Mesothelial cell of epicardium (in vitro differentiated cells): ENCODE data around the gene LDHB. TPM values are rescaled to one million over a fixed set of nuclear protein-coding genes. Genes with fewer than 3 reads are reported as not detected.

Source experiments
- DNase-seq, 2 experiments: peaks; one replicate each; pipeline ENCODE4 v3.0.0; 2021; ENCODE audit warnings: low spot score in 2 of 2; ENCODE audit not compliant: unreplicated experiment in 2 of 2
- H3K27ac Mint-ChIP-seq: 2 replicates; pipeline ENCODE4 v1.8.0; 2021; ENCODE audit warnings: mixed read lengths
- H3K27me3 Mint-ChIP-seq: 2 replicates; pipeline ENCODE4 v1.8.0; 2021; ENCODE audit warnings: low read depth, mixed read lengths
- H3K36me3 Mint-ChIP-seq: 2 replicates; pipeline ENCODE4 v1.8.0; 2021; ENCODE audit warnings: mixed read lengths
- H3K4me1 Mint-ChIP-seq: 2 replicates; pipeline ENCODE4 v1.8.0; 2021; ENCODE audit warnings: mixed read lengths
- H3K4me3 Mint-ChIP-seq: 2 replicates; pipeline ENCODE4 v1.8.0; 2021; ENCODE audit warnings: mild to moderate bottlenecking, moderate library complexity, mixed read lengths
- H3K9me3 Mint-ChIP-seq: 2 replicates; pipeline ENCODE4 v1.8.0; 2021; ENCODE audit warnings: mixed read lengths
- CTCF ChIP-seq: fragments of 200-600 bp; sonication (generic); IDR thresholded peaks from one replicate; pipeline ENCODE4 v1.5.0; 2021; ENCODE audit warnings: antibody characterized with exemption; ENCODE audit not compliant: unreplicated experiment
- total RNA-seq: library from RNA; stranded (reverse); gene quantifications from 3 replicates; pipeline ENCODE4 v1.2.1, GENCODE V29; 2021

LDHB gene
- total RNA-seq, 1 donor from 2014 or later = 508 TPM

GRCh38 chr12:21614506-21614905 is 43.1 kb downstream of the LDHB start:
- Mint-ChIP-seq H3K9me3 (no peaks in the 10 kb centered on the region), H3K36me3 (no peaks in the 10 kb centered on the region), H3K27ac (no peak overlapping the region), H3K4me1 (peaks cover 3% of the 10 kb centered on the region), H3K27me3 (peaks cover 48% of the 10 kb centered on the region), H3K4me3 (no peak overlapping the region)
- no peak for DNase-seq
- no peak for TF ChIP-seq CTCF

GRCh38 chr12:21613931-21614330 is 43.7 kb downstream of the LDHB start:
- Mint-ChIP-seq H3K36me3 (no peaks in the 10 kb centered on the region), H3K4me3 (no peak overlapping the region), H3K27me3 (peaks cover 43% of the 10 kb centered on the region), H3K9me3 (no peaks in the 10 kb centered on the region), H3K4me1 (peaks cover 3% of the 10 kb centered on the region), H3K27ac (no peak overlapping the region)
- TF ChIP-seq CTCF = peak; percentile 21
- DNase-seq = no peak

- DNase-seq = no peak
- Mint-ChIP-seq H3K27ac (no peak overlapping the region), H3K4me1 (no peaks in the 10 kb centered on the region), H3K4me3 (no peak overlapping the region), H3K9me3 (no peaks in the 10 kb centered on the region), H3K27me3 (peaks cover 22% of the 10 kb centered on the region), H3K36me3 (no peaks in the 10 kb centered on the region)
- no peak for TF ChIP-seq CTCF
These were observed 49.4 kb downstream of the LDHB start for GRCh38 chr12:21608196-21608595.

GRCh38 chr12:21607701-21608100 is 49.9 kb downstream of the LDHB start:
- Mint-ChIP-seq H3K4me3 (no peak overlapping the region), H3K27ac (no peak overlapping the region), H3K27me3 (peaks cover 23% of the 10 kb centered on the region), H3K4me1 (no peaks in the 10 kb centered on the region), H3K36me3 (no peaks in the 10 kb centered on the region), H3K9me3 (no peaks in the 10 kb centered on the region)
- DNase-seq = no peak
- no peak for TF ChIP-seq CTCF

- Mint-ChIP-seq H3K9me3 (no peaks in the 10 kb centered on the region), H3K4me1 (no peaks in the 10 kb centered on the region), H3K36me3 (no peaks in the 10 kb centered on the region), H3K4me3 (no peak overlapping the region), H3K27ac (no peak overlapping the region), H3K27me3 (peaks cover 24% of the 10 kb centered on the region)
- no peak for DNase-seq
- TF ChIP-seq CTCF = no peak
These were observed 51.5 kb downstream of the LDHB start for GRCh38 chr12:21606175-21606574.
